Lower lobe of right lung (tissue), 2 donors: ENCODE measurements around the gene FOXL1. TPM values are rescaled to one million over a fixed set of nuclear protein-coding genes. Genes with fewer than 3 reads are reported as not detected.

ENCODE experiments used
- ATAC-seq, 2 donors: fragments of 200-7000 bp; cut with Tn5 transposase; one replicate each; pipeline ENCODE4 v1.9.1; 2020 to 2022; ENCODE audit warnings: mild to moderate bottlenecking in 2 of 2, moderate library complexity in 2 of 2
- DNase-seq: peaks from one replicate; pipeline ENCODE4 v3.0.0-alpha.2; 2020
- H3K27ac ChIP-seq: fragments of 200-600 bp; one replicate; pipeline ENCODE4 v1.8.0; 2022
- H3K27me3 ChIP-seq: fragments of 200-600 bp; one replicate; pipeline ENCODE4 v1.8.0; 2022; ENCODE audit warnings: low read depth
- H3K36me3 ChIP-seq: fragments of 200-600 bp; one replicate; pipeline ENCODE4 v1.8.0; 2022; ENCODE audit warnings: mild to moderate bottlenecking
- H3K4me1 ChIP-seq: fragments of 200-600 bp; one replicate; pipeline ENCODE4 v1.8.0; 2022
- H3K4me3 ChIP-seq: fragments of 200-600 bp; one replicate; pipeline ENCODE4 v1.8.0; 2022; ENCODE audit warnings: mild to moderate bottlenecking
- H3K9me3 ChIP-seq: fragments of 200-600 bp; one replicate; pipeline ENCODE4 v1.8.0; 2022
- intact Hi-C: fragments of 100-400 bp; cut with DNase I; formaldehyde crosslinking; loops from one replicate; pipeline ENCODE4 v1.11.0; 2022
- total RNA-seq: library from RNA; stranded (reverse); fragmentation: NEBNext Ultra II Directional; extraction: Animal tissue kit (Norgen Biotek cat#: 25700); gene quantifications from one replicate; pipeline ENCODE4 v1.2.1, GENCODE V29; 2021
- TF ChIP-seq, protein P1 (sequence below): fragments of 200-600 bp; IDR thresholded peaks from one replicate; pipeline ENCODE4 v1.8.0; 2022; ENCODE audit warnings: antibody characterized with exemption, mild to moderate bottlenecking
- donor health status: DM: no; HTN: yes; CAD: no; lungs with severe emphysema.

Gene FOXL1
- total RNA-seq, 1 donor from 2014 or later: 0.83 TPM

DNA sequence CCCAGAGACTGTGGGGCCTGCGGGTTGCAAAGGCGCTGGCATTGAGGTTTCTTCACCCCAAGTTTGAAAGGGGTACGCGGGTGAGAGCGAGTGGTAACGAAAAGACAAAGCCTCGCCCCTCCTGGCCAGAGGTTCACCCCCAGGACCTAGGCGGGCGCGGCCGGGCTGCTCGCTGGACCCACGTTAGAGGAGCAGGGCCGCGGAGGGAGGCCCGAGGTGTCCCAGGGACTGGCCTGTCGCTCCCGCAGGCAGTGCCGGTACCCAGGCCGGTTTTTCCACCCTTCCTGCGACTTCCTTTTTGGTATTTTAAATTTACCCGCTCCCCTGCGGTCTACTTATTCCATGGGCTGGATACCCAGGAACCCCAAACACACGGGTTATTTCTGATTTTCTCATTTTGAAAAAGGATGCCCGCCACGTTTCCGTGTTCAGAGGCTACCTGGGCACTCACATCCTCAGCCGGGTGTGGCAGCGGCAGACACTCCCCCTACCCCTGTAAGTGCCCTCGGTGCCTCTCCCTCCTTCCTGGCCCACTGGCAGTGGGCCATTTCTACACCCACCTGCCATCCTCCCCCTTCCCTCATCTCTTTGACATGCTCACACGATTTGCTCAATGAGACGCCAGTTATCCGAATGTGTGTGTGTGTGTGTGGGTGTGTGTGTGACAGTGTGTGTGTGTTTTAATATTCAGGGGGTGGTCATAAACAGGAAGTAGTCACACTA, 1.6 kb upstream of the FOXL1 start:
- peaks cover 25% of the 10 kb centered on the region for H3K4me1 ChIP-seq
- peaks cover 89% of the 10 kb centered on the region for H3K27me3 ChIP-seq
- peak overlapping the region; percentile 46 for H3K4me3 ChIP-seq
- no peaks in the 10 kb centered on the region for H3K36me3 ChIP-seq
- intact Hi-C loops: no loop called here
- peak overlapping the region; percentile 46 for H3K27ac ChIP-seq
- TF ChIP-seq, protein P1, sequence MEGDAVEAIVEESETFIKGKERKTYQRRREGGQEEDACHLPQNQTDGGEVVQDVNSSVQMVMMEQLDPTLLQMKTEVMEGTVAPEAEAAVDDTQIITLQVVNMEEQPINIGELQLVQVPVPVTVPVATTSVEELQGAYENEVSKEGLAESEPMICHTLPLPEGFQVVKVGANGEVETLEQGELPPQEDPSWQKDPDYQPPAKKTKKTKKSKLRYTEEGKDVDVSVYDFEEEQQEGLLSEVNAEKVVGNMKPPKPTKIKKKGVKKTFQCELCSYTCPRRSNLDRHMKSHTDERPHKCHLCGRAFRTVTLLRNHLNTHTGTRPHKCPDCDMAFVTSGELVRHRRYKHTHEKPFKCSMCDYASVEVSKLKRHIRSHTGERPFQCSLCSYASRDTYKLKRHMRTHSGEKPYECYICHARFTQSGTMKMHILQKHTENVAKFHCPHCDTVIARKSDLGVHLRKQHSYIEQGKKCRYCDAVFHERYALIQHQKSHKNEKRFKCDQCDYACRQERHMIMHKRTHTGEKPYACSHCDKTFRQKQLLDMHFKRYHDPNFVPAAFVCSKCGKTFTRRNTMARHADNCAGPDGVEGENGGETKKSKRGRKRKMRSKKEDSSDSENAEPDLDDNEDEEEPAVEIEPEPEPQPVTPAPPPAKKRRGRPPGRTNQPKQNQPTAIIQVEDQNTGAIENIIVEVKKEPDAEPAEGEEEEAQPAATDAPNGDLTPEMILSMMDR: no peak
- no peaks in the 10 kb centered on the region for H3K9me3 ChIP-seq
- ATAC-seq (no peak), DNase-seq (no peak)

DNA sequence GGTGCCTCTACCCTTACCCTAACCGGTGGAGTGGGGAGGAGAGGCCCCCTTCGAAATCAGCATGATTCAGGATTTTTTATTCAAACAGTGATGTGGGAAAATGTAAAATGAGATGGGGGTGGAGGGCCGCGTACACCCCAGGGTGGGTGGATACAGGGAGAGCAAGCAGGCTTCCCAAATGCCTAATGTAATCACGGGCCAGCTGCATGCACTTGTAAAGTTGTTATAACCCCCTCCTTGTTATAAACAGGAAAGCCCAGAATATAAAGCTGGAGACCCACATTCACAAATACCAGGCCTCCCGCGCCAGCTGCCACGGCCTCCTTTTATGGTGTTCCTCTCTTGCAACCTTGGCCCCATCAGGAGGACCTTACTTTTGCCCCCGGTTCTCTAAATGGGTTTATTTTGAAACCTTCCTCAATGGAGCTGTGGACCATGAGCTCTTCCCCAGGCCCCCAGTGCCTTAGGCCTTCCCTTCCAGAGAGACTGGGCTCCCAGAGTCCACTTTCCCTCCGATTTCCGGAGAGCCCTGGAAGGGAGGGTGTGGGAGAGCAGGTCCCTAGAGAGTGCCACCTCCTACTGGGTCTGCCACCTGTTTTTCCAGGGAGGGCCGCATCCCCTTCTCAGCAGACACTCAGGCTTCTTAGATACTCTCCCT, 906 bp upstream of the FOXL1 start:
- intact Hi-C loops: no loop called here
- no peak for DNase-seq
- H3K4me3 ChIP-seq: no peak overlapping the region
- H3K27me3 ChIP-seq: peaks cover 82% of the 10 kb centered on the region
- ATAC-seq: no peak
- no peaks in the 10 kb centered on the region for H3K9me3 ChIP-seq
- peaks cover 25% of the 10 kb centered on the region for H3K4me1 ChIP-seq
- TF ChIP-seq, protein P1: no peak
- H3K36me3 ChIP-seq: no peaks in the 10 kb centered on the region
- H3K27ac ChIP-seq: peak overlapping the region; percentile 58

DNA sequence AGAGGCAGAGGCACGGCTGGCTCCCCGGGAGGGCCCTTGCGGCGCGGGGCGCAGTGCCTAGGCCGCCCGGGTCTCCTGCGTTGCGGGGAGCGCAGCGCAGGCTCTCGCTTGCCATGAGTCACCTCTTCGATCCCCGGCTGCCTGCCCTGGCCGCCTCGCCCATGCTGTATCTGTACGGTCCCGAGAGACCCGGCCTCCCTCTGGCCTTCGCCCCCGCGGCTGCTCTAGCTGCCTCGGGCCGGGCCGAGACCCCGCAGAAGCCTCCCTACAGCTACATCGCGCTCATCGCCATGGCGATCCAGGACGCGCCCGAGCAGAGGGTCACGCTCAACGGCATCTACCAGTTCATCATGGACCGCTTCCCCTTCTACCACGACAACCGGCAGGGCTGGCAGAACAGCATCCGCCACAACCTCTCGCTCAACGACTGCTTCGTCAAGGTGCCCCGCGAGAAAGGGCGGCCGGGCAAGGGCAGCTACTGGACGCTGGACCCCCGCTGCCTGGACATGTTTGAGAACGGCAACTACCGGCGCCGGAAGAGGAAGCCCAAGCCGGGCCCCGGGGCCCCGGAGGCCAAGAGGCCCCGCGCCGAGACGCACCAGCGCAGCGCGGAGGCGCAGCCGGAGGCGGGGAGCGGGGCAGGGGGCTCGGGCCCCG, 390 bp downstream of the FOXL1 start:
- DNase-seq (no peak), ATAC-seq (peak in 1 of 2 donors; percentile 10)
- intact Hi-C loops: no loop called here
- H3K4me1 ChIP-seq: peaks cover 25% of the 10 kb centered on the region
- H3K36me3 ChIP-seq: no peaks in the 10 kb centered on the region
- H3K4me3 ChIP-seq: peak overlapping the region; percentile 41
- no peaks in the 10 kb centered on the region for H3K9me3 ChIP-seq
- peak overlapping the region; percentile 58 for H3K27ac ChIP-seq
- peaks cover 79% of the 10 kb centered on the region for H3K27me3 ChIP-seq
- TF ChIP-seq, protein P1: no peak

DNA sequence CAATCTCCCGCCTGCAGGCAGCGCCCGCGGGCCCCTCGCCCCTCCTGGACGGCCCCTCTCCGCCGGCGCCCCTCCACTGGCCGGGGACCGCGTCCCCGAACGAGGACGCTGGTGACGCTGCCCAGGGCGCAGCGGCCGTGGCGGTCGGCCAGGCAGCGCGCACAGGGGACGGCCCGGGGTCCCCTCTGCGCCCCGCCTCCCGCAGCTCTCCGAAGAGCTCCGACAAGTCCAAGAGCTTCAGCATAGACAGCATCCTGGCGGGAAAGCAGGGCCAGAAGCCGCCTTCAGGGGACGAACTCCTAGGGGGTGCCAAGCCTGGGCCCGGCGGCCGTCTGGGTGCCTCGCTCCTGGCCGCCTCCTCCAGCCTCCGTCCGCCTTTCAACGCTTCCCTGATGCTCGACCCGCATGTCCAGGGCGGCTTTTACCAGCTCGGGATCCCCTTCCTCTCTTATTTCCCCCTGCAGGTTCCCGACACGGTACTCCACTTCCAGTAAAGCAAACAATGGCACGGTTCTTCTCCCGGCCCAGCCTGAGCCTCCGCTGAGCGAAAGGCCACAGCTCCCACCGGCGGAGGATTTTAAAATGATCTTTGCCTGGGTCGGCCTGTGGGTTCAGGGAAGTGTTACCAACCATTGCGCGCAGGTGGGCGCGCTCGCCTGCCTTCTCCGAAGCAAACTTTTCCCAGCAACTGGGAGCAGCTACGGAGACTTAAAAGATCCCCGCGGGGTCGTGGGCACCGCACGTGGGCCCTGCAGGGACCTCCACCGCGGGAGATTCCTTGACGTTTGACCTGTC, 1.1 kb downstream of the FOXL1 start:
- H3K27ac ChIP-seq: peak overlapping the region; percentile 58
- TF ChIP-seq, protein P1: no peak
- H3K36me3 ChIP-seq: no peaks in the 10 kb centered on the region
- no peak for ATAC-seq
- no peaks in the 10 kb centered on the region for H3K9me3 ChIP-seq
- no peak for DNase-seq
- intact Hi-C loops: no loop called here
- peaks cover 25% of the 10 kb centered on the region for H3K4me1 ChIP-seq
- H3K4me3 ChIP-seq: peak overlapping the region; percentile 41
- peaks cover 78% of the 10 kb centered on the region for H3K27me3 ChIP-seq
